Stimulated activated CD4-positive, alpha-beta T cell treated with anti-CD3 and anti-CD28 coated beads, Interleukin-15, amount 100 ng/mL, for 48 hours (primary cell): Measurements from ENCODE around the gene NOP10.

Experiments used
- DNase-seq, 2 donors: peaks; one replicate each; pipeline ENCODE4 v3.0.0-alpha.2; 2020; ENCODE audit warnings: low read depth in 2 of 2

NOP10 gene

DNA sequence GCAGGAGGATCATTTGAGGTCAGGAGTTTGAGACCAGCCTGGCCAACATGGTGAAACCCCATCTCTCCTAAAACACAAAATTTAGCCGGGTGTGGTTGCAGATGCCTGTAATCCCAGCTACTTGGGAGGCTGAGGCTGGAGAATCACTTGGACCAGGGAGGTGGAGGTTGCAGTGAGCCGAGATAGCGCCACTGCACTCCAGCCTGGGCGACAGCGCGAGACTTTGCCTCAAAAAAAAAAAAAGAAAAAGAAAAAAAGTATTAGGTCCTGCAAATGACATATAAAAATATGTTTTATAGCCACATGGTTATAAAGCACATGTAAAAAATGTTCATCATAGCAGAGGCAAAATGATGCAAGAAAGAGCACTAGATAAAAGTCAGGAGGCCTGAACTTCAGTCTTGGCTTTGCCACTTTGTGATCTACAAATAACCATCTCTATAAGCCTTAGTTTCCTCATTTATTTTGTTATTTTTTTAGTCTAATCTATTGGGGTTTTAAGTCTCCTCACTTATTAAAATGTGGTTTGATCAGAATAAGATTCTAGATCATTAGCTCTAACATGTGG, 10.3 kb downstream of the NOP10 start:
- DNase-seq: no peak

DNA sequence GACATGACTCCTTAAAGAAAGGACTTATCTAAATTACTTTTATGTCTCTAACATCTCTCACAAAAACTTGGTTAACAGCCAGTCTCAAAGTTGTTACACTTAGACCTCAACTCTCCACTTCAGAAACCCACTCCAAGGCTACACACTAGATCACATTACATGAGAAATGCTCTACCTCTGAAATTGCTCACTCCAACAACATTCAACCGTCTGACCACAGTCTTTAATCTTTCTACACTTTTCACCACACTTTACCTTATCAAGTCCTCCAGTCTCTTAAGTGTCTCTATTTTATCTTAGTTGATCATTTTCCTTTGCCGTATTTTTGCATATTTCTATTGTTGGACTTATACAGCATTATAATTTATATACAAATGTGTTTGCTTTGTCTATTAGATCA, 11.1 kb downstream of the NOP10 start:
- DNase-seq: no peak

DNA sequence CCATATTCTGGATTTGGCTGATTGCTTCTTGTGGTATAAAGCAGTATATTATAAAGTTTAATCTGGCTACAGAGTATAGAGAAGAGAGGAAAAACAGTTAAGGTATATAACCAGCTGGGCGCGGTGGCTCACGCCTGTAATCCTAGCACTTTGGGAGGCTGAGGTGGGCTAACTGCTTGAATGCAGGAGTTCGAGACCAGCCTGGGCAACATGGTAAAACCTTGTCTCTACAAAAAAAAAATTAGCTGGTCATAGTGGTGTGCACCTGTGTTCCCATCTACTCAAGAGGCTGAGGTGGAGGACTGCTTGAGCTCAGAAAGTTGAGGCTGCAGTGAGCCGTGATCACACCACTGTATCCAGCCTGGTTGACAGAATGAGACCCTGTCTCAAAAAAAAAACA, 12.7 kb downstream of the NOP10 start:
- DNase-seq: no peak

DNA sequence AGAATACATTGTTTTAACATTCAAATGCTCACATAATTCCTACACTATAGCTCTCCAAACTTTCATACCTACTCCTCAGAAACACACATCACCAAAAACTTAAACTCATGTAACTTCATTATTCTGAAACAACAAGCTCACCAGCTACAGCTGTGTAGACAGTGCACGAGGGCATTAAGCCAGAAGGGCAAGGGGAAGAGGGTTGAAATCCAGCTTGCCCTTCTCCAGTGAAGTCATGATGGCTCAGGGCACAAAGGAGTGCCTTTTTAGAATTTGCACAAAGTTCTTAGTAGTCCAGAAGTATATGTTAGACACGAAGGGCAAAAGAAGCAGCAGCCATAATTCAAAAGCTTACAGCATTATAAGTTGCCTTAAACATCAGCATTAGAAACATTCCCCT, 13.9 kb downstream of the NOP10 start:
- DNase-seq: no peak

DNA sequence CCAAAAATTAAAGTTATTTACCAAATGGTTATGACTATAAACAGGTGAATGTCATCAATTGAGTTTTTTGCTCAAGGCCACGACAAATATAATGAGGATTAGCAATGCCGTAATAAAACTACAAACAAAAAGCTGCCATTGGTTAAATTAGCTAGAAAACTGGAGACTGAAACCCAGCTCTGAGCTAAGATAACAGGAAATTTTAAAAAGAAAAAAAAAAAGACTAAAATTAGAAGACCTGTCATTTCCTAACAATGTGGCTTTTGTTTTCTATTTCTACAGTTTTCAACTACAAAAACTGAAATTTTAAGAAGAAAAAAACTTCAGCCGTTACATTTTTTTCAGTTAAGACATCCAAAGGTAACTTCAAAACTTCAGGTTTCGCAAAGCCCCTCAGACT, 15.0 kb downstream of the NOP10 start:
- DNase-seq: no peak

DNA sequence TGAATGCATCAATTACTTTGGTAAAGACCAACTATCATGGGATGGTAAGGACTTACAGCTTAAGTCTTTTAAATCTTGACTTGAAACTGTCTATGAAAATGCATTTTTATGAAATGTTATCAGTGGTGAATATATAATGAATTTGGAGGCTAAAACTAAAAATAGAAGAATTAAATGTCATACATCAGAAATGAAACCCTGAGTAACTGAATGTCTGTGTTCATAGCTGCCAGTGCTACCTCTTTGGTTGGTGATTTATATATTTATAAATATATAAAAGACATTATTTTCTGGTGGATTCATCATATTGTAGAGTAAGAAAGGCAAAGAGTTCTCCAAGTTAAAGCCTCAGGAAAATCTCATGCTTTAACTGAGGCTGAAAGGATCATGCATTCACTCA, 17.6 kb downstream of the NOP10 start:
- no peak for DNase-seq

DNA sequence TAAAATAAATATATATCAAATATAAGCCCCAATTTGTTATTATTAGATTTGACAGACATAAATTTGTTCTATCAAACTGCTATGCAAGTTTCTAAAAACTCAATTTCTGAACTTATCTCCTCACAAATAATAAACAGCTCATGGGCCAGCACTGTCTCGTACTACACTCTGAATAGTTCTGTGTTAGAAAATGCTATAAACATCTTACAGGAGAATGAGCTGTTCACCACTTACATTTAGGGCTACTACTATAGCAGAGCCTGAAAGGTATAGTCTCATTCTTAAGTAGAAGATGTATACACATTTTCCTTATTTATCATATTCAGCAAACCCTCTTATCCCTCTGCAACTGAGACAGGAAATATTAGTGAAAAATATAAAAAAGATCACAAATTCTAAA, 18.0 kb downstream of the NOP10 start:
- DNase-seq: no peak

DNA sequence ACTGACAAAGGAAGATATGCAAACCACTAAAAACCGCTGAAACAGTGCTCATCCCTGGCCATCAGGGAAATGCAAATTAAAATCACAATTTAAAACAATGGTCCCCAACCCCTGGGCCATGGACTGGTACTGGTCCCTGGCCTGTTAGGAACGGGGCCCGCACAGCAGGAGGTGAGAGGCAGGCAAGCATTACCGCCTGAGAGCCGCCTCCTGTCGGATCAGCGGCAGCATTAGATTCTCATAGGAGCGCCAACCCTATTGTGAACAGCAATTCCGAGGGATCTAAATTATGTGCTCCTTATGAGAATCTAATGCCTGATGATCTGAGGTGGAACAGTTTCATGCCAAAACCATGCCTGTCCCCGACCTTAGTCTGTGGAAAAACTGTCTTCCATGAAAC, 19.7 kb downstream of the NOP10 start:
- no peak for DNase-seq

DNA sequence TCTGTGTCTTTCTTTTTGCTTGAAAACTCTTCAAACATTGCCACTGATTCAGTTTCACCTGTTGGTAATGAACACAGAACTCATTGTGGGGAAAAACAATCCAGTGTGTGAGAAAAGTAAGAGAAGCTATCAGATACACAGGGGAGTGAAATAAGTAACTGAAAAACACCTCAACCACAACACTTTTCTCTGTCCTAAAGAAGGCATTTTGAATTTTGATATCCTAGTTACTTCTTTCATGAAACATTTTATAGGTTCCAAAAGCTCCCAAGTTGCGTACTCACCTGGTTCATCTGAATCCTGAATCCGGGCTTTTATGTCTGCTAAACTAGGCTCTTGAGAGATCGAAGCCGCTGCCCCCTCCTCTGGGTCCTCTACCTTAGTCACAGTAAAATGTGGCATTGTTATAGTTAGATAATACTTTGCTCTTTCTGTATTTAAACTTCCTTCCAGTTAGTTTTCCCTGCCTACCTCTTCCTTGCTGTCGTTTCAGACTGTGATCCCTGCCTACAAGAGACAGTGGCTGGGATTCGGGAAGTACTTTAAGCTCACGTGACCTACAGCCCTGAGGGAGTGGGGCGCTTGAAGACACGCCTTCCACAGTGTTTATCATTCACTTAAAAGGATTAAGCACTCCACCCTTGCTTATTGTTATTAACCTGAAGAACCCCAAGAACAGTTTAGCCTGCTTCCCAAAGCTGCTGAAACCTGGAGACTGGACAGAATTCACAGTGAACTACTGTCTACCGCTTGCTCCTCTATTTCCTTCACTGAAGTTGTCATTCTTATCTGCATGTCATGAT, 24.5 kb downstream of the NOP10 start:
- no peak for DNase-seq

DNA sequence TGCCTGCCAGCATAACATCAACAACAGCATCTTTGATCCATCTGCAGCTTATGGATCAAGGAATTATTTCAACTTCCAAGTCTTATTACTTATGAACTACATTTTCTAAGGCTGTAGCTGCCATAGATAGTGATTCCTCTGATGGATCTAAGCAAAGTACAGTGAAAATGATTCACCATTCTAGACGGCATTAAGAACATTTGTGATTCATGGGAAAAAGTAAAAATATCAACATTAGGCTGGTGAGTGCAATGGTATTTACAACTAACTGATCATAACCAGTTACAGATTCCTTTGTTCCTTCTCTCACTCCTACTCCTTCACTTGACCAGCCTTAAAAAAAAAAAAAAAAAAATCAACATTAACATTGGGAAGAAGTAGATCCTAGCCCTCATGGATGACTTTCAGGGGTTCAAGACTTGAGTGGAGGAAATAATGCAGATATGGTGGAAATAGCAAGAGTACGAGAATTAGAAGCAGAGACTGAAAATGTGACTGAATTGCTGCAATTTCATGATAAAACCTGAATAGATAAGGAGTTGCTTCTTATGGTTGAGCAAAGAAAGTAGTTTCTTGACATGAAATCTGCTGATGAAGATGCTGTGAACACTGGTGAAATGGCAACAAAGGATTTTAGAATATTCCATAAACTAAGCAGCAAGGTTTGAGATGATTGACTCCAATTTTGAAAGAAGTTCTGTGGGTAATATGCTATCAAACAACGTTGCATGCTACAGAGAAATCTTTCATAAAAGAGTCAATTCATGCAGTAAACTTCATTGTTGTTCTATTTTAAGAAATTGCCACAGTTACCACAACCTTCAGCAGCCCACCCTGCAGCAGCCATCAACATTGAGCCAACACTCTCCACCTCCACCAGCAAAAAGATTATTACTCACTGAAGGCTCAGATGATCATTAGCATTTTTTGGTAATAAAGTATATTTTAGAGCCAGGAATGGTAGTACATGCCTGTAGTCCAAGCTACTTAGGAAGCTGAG, 28.1 kb downstream of the NOP10 start:
- DNase-seq: no peak

DNA sequence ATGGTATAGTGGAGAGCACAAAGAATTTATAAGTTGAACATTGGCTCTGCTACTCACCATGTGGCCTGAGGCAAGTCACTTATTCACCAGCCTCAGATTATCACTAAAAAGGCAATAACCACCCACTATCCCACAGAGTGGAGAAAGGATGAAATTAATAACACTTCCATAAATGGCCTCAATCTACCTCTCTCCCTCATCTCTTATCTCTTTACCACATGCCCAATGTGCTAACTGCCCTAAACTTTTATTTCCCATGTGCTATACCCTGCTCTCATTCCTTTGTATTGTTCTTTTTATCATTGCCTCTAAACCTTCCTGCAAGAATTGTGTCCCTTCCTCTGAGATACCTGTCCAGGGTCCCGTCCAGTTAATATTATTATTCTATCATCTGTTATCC, 31.4 kb downstream of the NOP10 start:
- no peak for DNase-seq

DNA sequence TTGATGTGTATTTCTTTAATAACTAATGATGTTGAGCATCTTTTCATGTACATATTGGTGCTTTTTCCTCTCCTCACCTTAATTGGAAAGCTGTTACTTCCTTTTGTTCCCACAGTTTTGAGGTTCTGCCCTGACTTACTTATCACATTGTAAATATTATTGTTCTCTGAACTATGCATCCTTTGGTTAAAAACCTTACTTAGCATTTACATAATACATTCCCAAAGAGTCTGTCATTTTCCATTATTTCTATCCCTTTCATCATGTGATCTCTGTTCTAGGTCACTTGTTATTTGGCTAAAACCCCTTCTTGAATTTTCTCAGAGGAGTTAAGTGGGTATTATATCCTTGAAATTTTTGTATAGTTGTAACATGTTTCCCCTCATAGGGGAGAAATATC, 38.3 kb downstream of the NOP10 start:
- no peak for DNase-seq

DNA sequence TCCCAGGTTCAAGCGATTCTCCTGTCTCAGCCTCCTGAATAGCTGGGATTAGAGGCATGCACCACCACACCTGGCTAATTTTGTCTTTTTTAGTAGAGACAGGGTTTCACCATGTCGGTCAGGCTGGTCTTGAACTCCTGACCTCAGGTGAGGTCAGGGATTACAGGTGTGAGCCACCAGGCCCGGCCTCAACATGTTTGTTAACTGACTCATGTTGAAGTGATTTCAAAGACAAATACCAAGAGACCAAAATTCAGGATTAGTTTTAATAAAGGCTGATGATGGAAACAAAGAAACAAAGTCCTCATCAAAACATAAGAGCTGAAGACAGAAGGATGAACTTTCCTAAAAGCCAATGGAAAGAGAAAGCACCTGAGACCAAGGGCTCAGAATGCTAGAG, 41.9 kb downstream of the NOP10 start:
- no peak for DNase-seq

DNA sequence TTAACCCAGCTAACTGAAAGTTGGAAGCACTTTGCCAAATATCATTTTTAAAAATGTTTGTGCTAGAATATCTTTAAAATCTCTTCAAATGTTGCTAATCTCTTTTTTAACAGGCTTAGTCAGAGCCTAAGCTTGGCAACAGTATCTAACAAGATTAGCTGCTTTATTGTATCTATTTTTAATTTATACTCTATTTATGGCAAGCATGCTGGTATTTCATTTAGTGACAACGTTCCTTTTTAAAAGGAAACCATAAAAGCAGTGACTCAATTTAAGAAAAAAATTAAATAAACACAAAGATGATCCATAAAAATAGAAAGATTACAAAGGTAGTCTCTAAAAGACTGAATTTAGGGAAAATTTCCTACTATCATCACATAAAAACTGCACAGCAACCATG, 45.9 kb downstream of the NOP10 start:
- DNase-seq: no peak

DNA sequence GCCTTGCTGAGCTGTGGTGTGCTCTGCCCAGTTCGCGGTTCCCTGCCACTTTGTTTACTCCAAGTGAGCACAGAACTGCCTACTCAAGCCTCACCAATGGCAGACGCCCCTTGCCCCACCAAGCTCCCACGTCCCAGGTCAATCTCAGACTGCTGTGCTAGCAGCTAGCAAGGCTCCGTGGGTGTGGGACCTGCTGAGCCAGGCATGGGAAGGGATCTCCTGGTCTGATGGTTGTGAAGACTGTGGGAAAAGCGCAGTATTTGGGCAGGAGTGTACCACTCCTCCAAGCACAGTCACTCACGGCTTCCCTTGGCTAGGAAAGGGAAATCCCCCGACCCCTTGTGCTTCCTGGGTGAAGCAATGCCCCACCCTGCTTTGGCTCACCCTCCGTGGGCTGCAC, 50.3 kb downstream of the NOP10 start:
- no peak for DNase-seq
